Brain pericyte (primary cell): ENCODE results near the gene CRYBB2.
"Not testable (repeated sequence)": the region's sequence is repeated elsewhere in the genome, so short reads cannot be mapped to it uniquely, and the experiment has no call there.

Experiments used
- DNase-seq: peaks from one replicate; pipeline ENCODE4 v3.0.0-alpha.2; 2012; ENCODE audit warnings: low read depth, low spot score

The CRYBB2 gene, protein sequence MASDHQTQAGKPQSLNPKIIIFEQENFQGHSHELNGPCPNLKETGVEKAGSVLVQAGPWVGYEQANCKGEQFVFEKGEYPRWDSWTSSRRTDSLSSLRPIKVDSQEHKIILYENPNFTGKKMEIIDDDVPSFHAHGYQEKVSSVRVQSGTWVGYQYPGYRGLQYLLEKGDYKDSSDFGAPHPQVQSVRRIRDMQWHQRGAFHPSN

DNA sequence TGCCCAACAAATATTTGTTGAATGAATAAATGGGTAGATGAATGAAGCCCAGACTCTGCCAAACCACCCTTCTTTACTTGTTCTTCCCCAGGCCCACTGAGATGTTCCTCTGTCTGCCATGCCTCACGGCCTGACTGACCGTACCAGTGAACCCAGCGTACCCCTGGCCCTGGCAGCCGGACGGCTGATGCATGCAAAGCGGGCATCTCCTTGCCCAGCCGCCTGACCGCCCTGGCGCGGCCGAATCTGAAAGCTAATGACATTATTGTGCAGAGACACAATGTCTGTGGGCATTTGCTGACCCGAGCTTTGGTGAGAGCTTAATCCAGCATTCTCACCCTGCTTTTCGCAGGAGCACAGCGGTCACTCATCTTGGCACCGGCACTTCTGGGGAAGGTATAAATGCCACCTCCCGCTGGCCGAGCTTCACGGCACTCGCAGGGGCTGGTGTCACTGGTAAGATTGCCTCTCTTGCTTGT lies at the start of gene CRYBB2:
TSS of gene CRYBB2 (plus strand) at position 429 of the 479 bp plus-strand sequence. CDS start 1,791 bp downstream, outside the sequence.
- DNase-seq, result no peak

DNA sequence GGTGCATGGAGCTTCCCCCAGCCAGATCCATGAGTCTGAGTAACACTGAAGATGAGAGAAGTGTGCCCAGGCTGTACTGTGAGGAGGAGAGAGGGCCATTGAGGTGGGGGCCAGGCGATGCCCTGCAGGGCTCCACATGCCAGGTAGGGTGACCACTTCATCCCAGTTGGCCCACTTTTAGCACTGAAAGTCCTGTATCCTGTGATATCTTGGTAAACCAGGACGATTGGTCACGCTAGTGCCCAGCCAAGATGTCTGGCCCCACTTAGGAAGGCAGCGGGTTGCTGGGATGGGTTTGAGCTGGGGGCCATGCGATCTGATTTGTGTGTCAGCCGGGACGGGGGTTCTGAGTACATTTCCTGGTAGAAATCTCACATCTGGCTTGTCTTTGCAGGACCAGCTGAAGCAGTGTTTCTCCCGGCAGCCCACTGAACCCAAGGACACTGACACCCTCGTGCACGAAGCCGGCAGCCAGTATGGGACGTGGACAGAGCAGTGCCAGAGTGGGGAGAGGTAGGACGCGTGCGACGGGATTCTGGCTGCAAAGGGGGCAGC lies 48.9 kb upstream of the CRYBB2 start:
- DNase-seq, result no peak

GRCh38 chr22:25172153-25172552 lies 47.3 kb upstream of the CRYBB2 start:
- DNase-seq, result no peak

GRCh38 chr22:25174156-25174887 lies 45.1 kb upstream of the CRYBB2 start:
- DNase-seq, result no peak

- DNase-seq, result no peak
These were observed 44.5 kb upstream of the CRYBB2 start for GRCh38 chr22:25174888-25175411.

DNA sequence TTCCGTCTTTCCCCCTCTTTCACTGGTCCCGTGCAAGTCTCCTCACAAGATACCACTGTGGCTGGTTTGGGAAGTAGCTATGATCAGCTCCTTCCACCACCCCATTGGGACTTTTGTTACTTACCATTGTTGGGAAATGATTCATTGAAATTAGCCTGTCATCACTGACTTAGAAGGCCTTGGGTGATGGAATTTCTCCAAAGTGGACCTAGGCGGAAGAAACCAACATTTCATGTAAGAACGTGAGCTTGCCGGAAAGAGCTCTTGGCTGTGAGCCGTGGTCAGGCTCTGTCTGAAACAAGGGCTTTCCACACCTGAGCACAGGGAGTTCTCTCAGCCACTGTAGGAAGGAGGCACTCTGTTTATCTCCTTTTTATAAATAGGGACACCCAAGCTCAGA lies 43.3 kb upstream of the CRYBB2 start:
- DNase-seq, result no peak

DNA sequence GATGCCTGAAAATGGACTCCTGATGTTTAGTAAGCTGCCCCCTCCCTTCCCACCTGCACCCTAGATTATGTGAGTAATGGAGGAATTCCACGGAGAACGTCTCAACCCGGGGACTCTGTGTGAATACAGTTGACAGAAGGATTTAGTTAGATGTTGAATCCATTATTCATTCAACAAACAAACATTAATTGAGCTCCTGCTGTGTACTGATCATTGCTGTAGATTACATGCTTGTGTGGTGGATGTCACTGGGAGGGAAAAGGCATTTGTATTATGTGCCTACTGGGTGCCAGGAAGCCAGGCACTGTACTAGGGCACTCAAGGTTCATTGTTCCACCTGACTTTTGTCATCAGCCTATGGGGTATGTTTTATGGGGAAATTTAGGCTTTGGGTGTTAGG lies 42.6 kb upstream of the CRYBB2 start:
- no peak for DNase-seq

DNA sequence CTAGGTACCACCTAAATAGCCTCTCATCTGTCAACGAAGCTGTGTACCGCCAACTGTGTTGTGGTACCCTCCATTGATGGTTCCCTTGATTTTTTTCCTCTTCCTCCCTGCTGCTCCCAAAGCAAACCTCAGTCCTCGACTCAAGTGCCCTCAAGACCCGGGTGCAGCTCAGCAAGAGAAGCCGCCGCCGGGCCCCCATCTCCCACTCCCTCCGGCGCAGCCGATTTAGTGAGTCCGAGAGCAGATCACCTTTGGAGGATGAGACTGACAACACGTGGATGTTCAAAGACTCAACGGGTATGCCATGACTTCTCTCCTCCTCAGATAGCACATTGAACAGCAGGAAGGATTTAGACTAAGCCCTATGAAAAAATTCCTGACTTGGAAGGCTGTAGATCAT lies 42.2 kb upstream of the CRYBB2 start:
- DNase-seq, result no peak

DNA sequence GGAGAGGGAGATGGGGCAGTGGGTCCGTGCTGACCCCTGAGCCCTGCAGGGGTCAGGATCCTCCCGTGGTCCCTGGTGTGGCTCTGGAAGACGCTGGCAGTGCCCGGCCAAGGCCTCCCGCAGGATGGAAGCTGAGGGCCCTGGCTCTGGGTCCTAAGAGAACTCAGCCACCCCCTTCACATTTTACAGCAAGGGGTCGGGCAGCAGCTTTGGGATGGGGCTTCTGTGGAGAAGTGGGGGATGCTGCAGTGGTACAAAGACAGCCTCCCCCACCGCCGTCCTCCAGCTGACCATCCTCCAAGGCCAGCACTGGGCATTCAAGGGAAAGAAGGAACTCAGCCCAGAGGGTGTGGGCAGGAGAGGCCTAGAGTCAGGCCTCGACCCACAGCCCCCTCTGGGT lies 41.5 kb upstream of the CRYBB2 start:
- DNase-seq, result no peak

- not testable (repeated sequence) for DNase-seq
These were observed 41.1 kb upstream of the CRYBB2 start for GRCh38 chr22:25178348-25178747.

DNA sequence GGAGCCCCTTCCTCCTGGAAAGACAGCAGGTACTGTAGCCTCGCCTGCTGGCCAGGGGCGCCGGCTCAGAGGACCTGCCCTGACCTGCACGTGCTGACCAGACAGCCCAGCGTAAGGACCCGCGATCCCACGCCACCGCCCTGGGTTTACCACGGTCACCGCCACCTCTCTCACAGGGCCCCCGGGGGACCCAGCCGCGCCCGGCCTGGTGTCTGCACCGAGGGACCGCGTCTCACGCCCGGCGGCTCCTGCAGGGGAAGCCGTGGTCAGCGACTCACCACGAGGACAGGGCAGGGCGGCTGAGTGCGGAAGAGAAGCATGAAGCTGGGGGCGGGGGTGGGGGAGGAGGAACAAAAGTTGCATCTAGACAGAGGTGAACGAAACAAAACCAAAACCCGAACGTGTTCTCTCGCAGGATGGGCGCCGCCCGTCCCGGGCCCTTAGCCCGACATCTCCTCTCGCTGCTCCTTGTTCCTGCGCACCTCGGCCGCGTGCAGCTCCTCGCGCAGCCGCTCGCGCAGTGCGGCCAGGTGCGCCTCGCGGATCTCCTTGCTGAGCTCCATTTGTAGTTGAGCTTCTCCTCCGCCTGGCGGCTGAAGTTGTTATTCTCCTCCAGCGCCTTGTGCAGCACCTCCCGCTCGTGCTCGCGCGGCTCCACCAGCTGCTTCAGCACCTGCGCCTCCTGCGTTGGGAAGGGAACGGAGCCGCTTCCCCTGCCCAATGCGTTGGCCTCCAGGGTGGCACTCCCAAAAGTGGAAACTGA lies 40.4 kb upstream of the CRYBB2 start:
- not testable (repeated sequence) for DNase-seq

DNA sequence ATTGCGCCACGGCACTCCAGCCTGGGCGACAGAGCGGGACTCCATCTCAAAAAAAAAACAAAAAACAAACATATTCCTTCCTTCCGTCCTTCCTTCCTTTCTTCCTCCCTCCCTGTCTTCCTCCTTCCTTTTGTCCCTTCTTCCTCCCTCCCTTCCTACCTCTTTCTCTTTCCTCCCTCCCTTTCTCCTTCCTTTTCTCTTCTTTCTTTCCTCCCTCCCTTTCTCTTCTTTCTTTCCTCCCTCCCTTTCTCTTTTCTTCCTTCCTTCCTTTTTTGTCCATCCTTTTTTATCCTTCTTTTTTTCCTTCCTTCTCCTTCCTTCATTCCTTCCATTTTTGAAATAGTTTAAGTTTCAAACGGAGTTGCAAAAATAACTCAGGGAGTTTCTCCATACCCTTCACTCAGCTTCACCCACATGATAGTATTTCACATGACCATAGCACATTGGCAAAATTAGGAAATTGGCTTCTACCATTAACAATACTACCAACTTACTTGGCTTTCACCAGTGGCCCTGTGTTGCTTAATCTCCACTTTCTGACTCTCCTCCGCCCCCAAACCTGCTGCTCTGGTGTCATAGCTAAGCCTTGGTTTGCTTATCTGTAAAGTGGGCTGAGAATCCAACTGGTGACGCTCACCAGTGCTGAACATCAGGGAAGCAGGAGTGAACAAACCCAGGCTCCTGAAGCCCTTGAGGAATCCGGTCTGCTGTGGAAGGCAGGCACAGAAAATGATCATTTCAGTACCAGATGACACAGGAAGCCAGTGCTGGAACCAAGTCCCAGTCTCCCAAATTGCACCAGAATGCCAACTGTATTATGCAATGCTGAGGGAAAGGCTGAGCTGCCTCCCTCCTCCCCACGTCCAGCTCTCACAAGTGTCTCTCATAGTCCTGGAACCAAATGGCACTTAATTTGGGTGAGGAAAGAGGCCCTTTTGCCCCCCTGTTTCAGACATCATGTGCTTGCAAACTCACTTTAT lies 37.0 kb upstream of the CRYBB2 start:
- DNase-seq, result no peak

DNA sequence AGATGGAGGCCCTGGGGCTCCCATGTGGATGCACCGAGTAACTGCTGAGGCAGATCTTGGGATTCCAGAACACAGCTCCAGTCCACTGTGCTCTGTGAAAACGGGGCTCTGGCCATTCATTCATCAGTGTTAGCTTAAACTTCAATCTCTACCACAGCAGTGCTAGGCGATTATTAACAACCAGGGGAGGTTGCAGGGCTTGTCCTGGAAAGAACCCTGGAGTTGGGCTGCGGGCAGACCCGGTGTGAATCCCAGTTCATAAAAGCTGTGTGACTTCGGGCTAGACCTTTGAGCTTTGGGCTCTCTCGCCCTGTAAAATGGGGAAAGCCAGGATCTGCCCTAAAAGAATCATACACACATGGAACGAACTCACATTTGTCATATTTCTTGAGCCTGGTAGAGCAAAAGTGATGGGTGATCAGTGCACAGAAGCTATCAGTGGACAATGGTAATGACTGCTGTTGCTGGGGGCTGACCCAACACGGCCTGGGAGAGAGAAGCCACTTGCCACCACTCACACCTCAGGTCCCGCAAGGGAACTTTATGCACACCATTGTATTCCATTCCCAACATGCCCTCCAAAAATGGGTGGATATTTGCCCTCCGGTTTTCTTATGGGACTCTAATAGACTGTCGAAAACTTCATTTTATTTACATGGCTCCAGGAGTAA lies 35.4 kb upstream of the CRYBB2 start:
- DNase-seq, result no peak

- DNase-seq, result no peak
These were observed 33.3 kb upstream of the CRYBB2 start for GRCh38 chr22:25186140-25186539.

DNA sequence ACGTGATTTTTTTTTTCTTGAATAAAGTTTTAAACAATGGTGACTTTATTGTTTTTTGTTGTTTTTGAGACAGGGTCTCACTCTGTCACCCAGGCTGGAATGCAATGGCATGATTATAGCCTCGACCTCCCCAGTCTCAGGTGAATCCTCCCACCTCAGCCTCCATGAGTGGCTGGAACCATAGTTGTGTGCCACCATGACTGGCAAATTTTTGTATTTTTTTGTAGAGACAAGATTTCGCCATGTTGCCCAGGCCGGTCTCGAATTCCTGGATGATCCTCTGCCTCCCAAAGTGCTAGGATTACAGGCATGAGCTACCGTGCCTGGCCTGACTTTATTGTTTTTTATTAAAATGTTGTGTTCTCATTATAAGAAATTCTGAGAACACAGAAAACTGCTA lies 32.0 kb upstream of the CRYBB2 start:
- DNase-seq, result no peak

DNA sequence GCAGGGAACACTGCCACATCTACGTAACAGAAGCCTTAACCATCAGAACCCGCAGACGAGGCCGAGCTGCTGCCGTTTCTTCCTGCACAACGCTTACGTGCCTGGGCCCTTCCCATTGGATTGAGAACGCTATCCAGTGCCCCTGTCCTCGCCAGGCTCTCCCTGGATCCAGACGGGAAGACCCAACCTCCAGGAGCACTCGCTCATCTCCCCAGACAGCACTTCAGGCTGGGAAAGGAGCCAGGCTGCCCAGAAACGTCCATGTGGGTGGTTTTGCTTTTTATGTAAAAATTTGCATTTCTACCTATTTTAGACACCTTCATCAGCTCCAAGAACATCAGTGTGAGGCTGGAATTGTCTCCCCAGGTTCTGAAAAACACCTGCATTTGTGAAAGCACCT lies 27.0 kb upstream of the CRYBB2 start:
- DNase-seq, result no peak

DNA sequence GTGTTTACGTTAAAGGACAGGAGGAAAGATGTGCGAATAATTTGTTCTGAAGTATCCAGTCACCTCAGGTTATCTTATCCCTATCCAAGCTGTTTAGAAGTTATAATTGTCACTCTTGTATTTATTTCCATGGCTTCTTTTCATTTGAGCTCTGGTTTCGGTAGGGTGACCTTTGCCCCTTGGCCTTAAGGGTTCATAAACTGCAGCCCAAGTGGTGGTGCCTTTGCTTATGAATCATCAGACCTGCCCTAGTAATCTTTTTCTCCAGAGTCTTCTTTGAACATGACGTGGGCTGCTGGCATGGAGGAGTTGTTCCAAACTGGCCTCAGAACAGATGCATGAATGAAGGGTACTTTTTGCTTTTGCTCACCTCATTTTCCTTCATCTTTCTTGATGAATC lies 26.3 kb upstream of the CRYBB2 start:
- no peak for DNase-seq

- no peak for DNase-seq
These were observed 25.9 kb upstream of the CRYBB2 start for GRCh38 chr22:25193548-25193947.

GRCh38 chr22:25196326-25196725 lies 23.1 kb upstream of the CRYBB2 start:
- no peak for DNase-seq

DNA sequence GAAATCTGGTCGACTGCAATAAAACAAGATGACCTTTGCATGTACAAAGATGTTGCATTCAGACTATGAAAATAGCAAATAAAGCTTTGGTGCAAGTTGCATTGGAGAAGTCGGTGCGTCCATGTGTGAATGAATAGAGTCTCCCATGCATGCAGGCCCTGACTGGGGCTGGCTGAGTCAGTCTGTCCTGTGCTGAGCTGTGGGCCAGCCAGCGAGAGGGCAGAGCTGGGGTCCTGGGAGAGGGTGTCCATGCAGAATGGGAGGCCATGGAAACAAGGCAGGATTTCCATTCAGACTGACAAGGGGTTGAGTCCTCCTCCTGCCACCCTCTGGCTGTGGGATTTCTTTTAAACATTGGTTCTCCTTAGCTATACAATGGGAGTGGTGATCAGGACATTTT lies 22.1 kb upstream of the CRYBB2 start:
- no peak for DNase-seq
